Measurements from ENCODE around the gene CCDC185. TPM values are rescaled to one million over a fixed set of nuclear protein-coding genes. Genes with fewer than 3 reads are reported as not detected.

Gene CCDC185
- total and polyA plus RNA-seq, 2 donors (not counting 1 experiment from before 2014, with no cell fraction given), result not detected

DNA sequence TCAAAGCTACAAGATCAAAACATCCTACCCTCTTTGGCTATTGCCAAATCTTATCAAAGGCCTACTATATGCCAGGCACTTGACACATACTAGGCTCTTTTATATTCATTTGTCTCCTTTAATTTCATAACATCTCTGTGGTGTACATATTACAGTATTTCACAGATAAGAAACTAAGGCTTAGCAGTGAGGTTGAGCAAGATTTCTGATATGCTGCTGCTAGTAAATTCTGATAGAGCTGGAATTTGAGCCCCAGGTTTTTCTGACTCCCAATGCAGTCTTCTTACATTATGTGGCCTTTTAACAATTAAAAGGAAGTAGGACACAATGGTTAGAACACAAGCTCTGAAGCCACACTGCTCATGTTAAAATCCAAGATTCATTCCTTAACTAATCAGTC, 16.8 kb downstream of the CCDC185 start:
- Histone ChIP-seq H3K27me3 (ENCODE audit: control insufficient read depth, insufficient read depth, low read length) (no peaks in the 10 kb centered on the region), H3K9me3 (ENCODE audit: control insufficient read depth, insufficient read depth, low read depth, low read length) (no peaks in the 10 kb centered on the region), H2AFZ (ENCODE audit: low read length) (no peak overlapping the region), H3K79me2 (ENCODE audit: control insufficient read depth, insufficient read depth, low read length) (no peaks in the 10 kb centered on the region), H3K9ac (ENCODE audit: insufficient read depth, low read length) (no peak overlapping the region), H3K27ac (ENCODE audit: insufficient read depth, low read length) (no peak overlapping the region), H3K4me3 (replicated peaks in 1 of 4; ENCODE audit: control extremely low read depth in 1 of 4, insufficient read depth in 1 of 4, low read depth in 3 of 4, low read length in 4 of 4) (no peak overlapping the region), H3K4me1 (ENCODE audit: control insufficient read depth, extremely low read depth, insufficient read depth, low read length) (peaks cover 12% of the 10 kb centered on the region), H3K4me2 (ENCODE audit: extremely low read depth, insufficient read depth, low read length) (no peak overlapping the region), H4K20me1 (ENCODE audit: control insufficient read depth, extremely low read depth, insufficient read depth, low read length) (no peaks in the 10 kb centered on the region), H3K36me3 (ENCODE audit: control insufficient read depth, insufficient read depth, low read length) (no peaks in the 10 kb centered on the region)
- peak in 1 of 2 donors; percentile 44 for DNase-seq (ENCODE audit: low read depth in 2 of 2)
- TF ChIP-seq, protein P1, sequence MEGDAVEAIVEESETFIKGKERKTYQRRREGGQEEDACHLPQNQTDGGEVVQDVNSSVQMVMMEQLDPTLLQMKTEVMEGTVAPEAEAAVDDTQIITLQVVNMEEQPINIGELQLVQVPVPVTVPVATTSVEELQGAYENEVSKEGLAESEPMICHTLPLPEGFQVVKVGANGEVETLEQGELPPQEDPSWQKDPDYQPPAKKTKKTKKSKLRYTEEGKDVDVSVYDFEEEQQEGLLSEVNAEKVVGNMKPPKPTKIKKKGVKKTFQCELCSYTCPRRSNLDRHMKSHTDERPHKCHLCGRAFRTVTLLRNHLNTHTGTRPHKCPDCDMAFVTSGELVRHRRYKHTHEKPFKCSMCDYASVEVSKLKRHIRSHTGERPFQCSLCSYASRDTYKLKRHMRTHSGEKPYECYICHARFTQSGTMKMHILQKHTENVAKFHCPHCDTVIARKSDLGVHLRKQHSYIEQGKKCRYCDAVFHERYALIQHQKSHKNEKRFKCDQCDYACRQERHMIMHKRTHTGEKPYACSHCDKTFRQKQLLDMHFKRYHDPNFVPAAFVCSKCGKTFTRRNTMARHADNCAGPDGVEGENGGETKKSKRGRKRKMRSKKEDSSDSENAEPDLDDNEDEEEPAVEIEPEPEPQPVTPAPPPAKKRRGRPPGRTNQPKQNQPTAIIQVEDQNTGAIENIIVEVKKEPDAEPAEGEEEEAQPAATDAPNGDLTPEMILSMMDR (conservative IDR thresholded peaks at IDR 0.05 in 1 of 2, IDR thresholded peaks at IDR 0.05 in 1 of 2; ENCODE audit: low read depth in 1 of 2, low read length in 2 of 2), result no peak
- no peak for TF ChIP-seq EZH2 (IDR thresholded peaks at IDR 0.05; ENCODE audit: low read length, missing control alignments)

DNA sequence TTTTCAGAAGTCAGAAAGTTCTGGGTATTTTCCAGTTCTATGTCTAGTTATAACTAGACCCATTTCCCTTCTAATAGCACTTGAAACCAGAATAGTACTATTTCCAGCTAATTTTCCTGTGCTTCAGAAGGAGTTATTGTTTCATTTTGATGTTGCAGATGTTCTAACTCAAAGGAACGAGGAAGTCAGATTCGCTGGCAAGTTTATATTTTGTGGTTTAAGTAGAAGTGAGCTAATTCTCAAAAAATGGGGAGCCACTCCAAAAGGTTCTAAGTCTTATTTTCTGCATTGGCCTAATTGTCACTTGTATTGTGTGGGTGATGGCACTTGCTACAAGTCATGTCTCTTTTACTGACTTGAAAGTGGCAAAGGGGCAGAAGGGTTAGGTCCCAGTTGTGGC, 18.1 kb downstream of the CCDC185 start:
- Histone ChIP-seq H3K4me1 (ENCODE audit: control insufficient read depth, extremely low read depth, insufficient read depth, low read length) (peaks cover 12% of the 10 kb centered on the region), H4K20me1 (ENCODE audit: control insufficient read depth, extremely low read depth, insufficient read depth, low read length) (no peaks in the 10 kb centered on the region), H3K79me2 (ENCODE audit: control insufficient read depth, insufficient read depth, low read length) (no peaks in the 10 kb centered on the region), H2AFZ (ENCODE audit: low read length) (no peak overlapping the region), H3K9me3 (ENCODE audit: control insufficient read depth, insufficient read depth, low read depth, low read length) (no peaks in the 10 kb centered on the region), H3K27me3 (ENCODE audit: control insufficient read depth, insufficient read depth, low read length) (no peaks in the 10 kb centered on the region), H3K4me3 (replicated peaks in 1 of 4; ENCODE audit: control extremely low read depth in 1 of 4, insufficient read depth in 1 of 4, low read depth in 3 of 4, low read length in 4 of 4) (peak overlapping the region in 1 of 4 experiments; percentile 25), H3K9ac (ENCODE audit: insufficient read depth, low read length) (no peak overlapping the region), H3K36me3 (ENCODE audit: control insufficient read depth, insufficient read depth, low read length) (no peaks in the 10 kb centered on the region), H3K4me2 (ENCODE audit: extremely low read depth, insufficient read depth, low read length) (peak overlapping the region; percentile 54), H3K27ac (ENCODE audit: insufficient read depth, low read length) (no peak overlapping the region)
- DNase-seq (ENCODE audit: low read depth in 2 of 2), result peak; percentile 88 to 90
- TF ChIP-seq EZH2 (IDR thresholded peaks at IDR 0.05; ENCODE audit: low read length, missing control alignments), result no peak
- TF ChIP-seq, protein P1 (conservative IDR thresholded peaks at IDR 0.05 in 1 of 2, IDR thresholded peaks at IDR 0.05 in 1 of 2; ENCODE audit: low read depth in 1 of 2, low read length in 2 of 2), result no peak

DNA sequence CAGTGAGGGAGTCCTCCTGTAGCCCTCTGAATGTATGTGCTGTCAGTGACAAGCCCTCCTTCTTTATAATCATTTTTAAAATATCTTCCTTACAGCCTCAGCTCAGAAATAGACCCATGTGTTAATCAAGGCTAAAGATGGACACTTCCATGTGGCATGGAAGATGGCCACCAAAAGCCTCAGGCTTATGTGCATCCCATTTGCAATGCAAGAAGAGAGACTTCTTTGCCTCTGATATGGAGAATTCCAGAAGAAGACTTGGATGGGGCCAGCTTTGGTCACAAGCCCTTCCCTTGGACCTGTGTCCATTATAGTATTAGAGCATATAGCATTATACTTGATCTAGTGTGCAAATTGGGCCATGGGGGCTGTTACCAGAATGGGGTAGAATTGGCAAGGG, 18.5 kb downstream of the CCDC185 start:
- Histone ChIP-seq H3K36me3 (ENCODE audit: control insufficient read depth, insufficient read depth, low read length) (no peaks in the 10 kb centered on the region), H3K4me2 (ENCODE audit: extremely low read depth, insufficient read depth, low read length) (peak overlapping the region; percentile 54), H3K9ac (ENCODE audit: insufficient read depth, low read length) (no peak overlapping the region), H2AFZ (ENCODE audit: low read length) (no peak overlapping the region), H3K27ac (ENCODE audit: insufficient read depth, low read length) (no peak overlapping the region), H3K79me2 (ENCODE audit: control insufficient read depth, insufficient read depth, low read length) (no peaks in the 10 kb centered on the region), H3K4me1 (ENCODE audit: control insufficient read depth, extremely low read depth, insufficient read depth, low read length) (peaks cover 12% of the 10 kb centered on the region), H3K9me3 (ENCODE audit: control insufficient read depth, insufficient read depth, low read depth, low read length) (no peaks in the 10 kb centered on the region), H3K4me3 (replicated peaks in 1 of 4; ENCODE audit: control extremely low read depth in 1 of 4, insufficient read depth in 1 of 4, low read depth in 3 of 4, low read length in 4 of 4) (no peak overlapping the region), H4K20me1 (ENCODE audit: control insufficient read depth, extremely low read depth, insufficient read depth, low read length) (no peaks in the 10 kb centered on the region), H3K27me3 (ENCODE audit: control insufficient read depth, insufficient read depth, low read length) (no peaks in the 10 kb centered on the region)
- TF ChIP-seq, protein P1 (conservative IDR thresholded peaks at IDR 0.05 in 1 of 2, IDR thresholded peaks at IDR 0.05 in 1 of 2; ENCODE audit: low read depth in 1 of 2, low read length in 2 of 2), result no peak
- no peak for TF ChIP-seq EZH2 (IDR thresholded peaks at IDR 0.05; ENCODE audit: low read length, missing control alignments)
- no peak for DNase-seq (ENCODE audit: low read depth in 2 of 2)
